ENCODE results near the gene TNFRSF12A. TPM values are rescaled to one million over a fixed set of nuclear protein-coding genes. Genes with fewer than 3 reads are reported as not detected.

TNFRSF12A gene
- total RNA-seq, 4 donors from 2014 or later: 4.1 to 56.4 (median 39.8) TPM

GRCh38 chr16:3045758-3046640 is 25.8 kb downstream of the TNFRSF12A start, which contains the start of gene MMP25:
TSS of gene MMP25 (plus strand) at chr16:3046561. CDS start at chr16:3046918, 357 bp downstream.
- Histone ChIP-seq H3K36me3 (no peaks in the 10 kb centered on the region), H3K9me3 (no peaks in the 10 kb centered on the region), H3K4me3 (peak within 1 kb of the TSS; percentile 23 to 59 (median 42)), H3K4me1 (peaks cover 0 to 24% (median 18%) of the 10 kb centered on the region in 4 donors), H3K27me3 (peaks cover 0 to 50% of the 10 kb centered on the region in 2 donors), H3K27ac (peak within 1 kb of the TSS in 2 of 4 donors; percentile 12 to 57)
- no peak for TF ChIP-seq POLR2A (IDR thresholded peaks at IDR 0.05)
- TF ChIP-seq CTCF (IDR thresholded peaks at IDR 0.05): no peak
- peak in 1 of 3 donors; percentile 50 for DNase-seq

GRCh38 chr16:3046641-3047386 is 26.6 kb downstream of the TNFRSF12A start:
- no peak for TF ChIP-seq CTCF (IDR thresholded peaks at IDR 0.05)
- TF ChIP-seq POLR2A (IDR thresholded peaks at IDR 0.05): no peak
- Histone ChIP-seq H3K27me3 (peaks cover 0 to 50% of the 10 kb centered on the region in 2 donors), H3K4me1 (peaks cover 0 to 24% (median 18%) of the 10 kb centered on the region in 4 donors), H3K36me3 (no peaks in the 10 kb centered on the region), H3K4me3 (peak overlapping the region; percentile 23 to 59 (median 42)), H3K9me3 (no peaks in the 10 kb centered on the region), H3K27ac (peak overlapping the region in 2 of 4 donors; percentile 12 to 57)
- DNase-seq: no peak

- Histone ChIP-seq H3K36me3 (no peaks in the 10 kb centered on the region), H3K27ac (no peak overlapping the region), H3K27me3 (peaks cover 0 to 50% of the 10 kb centered on the region in 2 donors), H3K4me3 (no peak overlapping the region), H3K4me1 (peaks cover 0 to 24% (median 18%) of the 10 kb centered on the region in 4 donors), H3K9me3 (no peaks in the 10 kb centered on the region)
- DNase-seq: no peak
- TF ChIP-seq POLR2A (IDR thresholded peaks at IDR 0.05) (no peak), CTCF (IDR thresholded peaks at IDR 0.05) (no peak)
Measured at GRCh38 chr16:3047387-3047720, 27.2 kb downstream of the TNFRSF12A start.

- Histone ChIP-seq H3K27ac (no peak overlapping the region), H3K4me1 (peaks cover 0 to 26% (median 17%) of the 10 kb centered on the region in 4 donors), H3K36me3 (no peaks in the 10 kb centered on the region), H3K9me3 (no peaks in the 10 kb centered on the region), H3K27me3 (peaks cover 0 to 39% of the 10 kb centered on the region in 2 donors), H3K4me3 (no peak overlapping the region)
- DNase-seq: no peak
- TF ChIP-seq POLR2A (IDR thresholded peaks at IDR 0.05): no peak
Measured at GRCh38 chr16:3049921-3050481, 29.8 kb downstream of the TNFRSF12A start.

- H3K27ac ChIP-seq: no peak overlapping the region
- H3K4me1 ChIP-seq: peaks cover 0 to 26% (median 15%) of the 10 kb centered on the region in 4 donors
- H3K36me3 ChIP-seq: no peaks in the 10 kb centered on the region
- TF ChIP-seq POLR2A (IDR thresholded peaks at IDR 0.05) (no peak), CTCF (IDR thresholded peaks at IDR 0.05) (no peak)
- DNase-seq: no peak
- H3K4me3 ChIP-seq: no peak overlapping the region
- H3K9me3 ChIP-seq: no peaks in the 10 kb centered on the region
- H3K27me3 ChIP-seq: peaks cover 0 to 34% of the 10 kb centered on the region in 2 donors
Measured at GRCh38 chr16:3050487-3050886, 30.3 kb downstream of the TNFRSF12A start.

Data from Peyer's patch (tissue), 4 donors.